Heart left ventricle (tissue), 16 donors: ENCODE data around the gene ADSS1. TPM values are rescaled to one million over a fixed set of nuclear protein-coding genes. Genes with fewer than 3 reads are reported as not detected.
A peak's percentile ranks its signal among the peaks of the same experiment; 100 is the strongest.

Source experiments
- ATAC-seq, 4 donors: fragments of 200-7000 bp; cut with Tn5 transposase; one replicate each; pipeline ENCODE4 v1.9.1; 2020 to 2022; ENCODE audit warnings: moderate library complexity in 4 of 4, mild to moderate bottlenecking in 3 of 4, moderate number of reproducible peaks in 1 of 4
- DNase-seq, 5 donors: peaks; one replicate each; pipeline ENCODE4 v3.0.0-alpha.2; 2020
- H3K27ac ChIP-seq, 12 donors: fragments of 200-600 bp; sonication (generic) in 4 of 12; one replicate each; pipeline versions ENCODE4 v1.5.0 to v1.8.0; 2016 to 2022; ENCODE audit warnings: mild to moderate bottlenecking in 2 of 12
- H3K27me3 ChIP-seq, 9 donors: fragments of 200-600 bp; sonication (generic) in 2 of 9; one replicate each; pipeline versions ENCODE4 v1.5.1 to v1.8.0; 2016 to 2022; ENCODE audit warnings: mild to moderate bottlenecking in 3 of 9
- H3K36me3 ChIP-seq, 9 donors: fragments of 200-600 bp; sonication (generic) in 2 of 9; one replicate each; pipeline versions ENCODE4 v1.5.0 to v1.8.0; 2018 to 2022; ENCODE audit warnings: mild to moderate bottlenecking in 2 of 9
- H3K4me1 ChIP-seq, 12 donors: fragments of 200-600 bp; sonication (generic) in 4 of 12; one replicate each; pipeline versions ENCODE4 v1.5.0 to v1.8.0; 2016 to 2022; ENCODE audit warnings: mild to moderate bottlenecking in 3 of 12
- H3K4me3 ChIP-seq, 12 donors: fragments of 200-600 bp; sonication (generic) in 4 of 12; one replicate each; pipeline versions ENCODE4 v1.5.0 to v1.8.0; 2017 to 2022; ENCODE audit warnings: mild to moderate bottlenecking in 9 of 12, moderate library complexity in 4 of 12
- H3K9me3 ChIP-seq, 12 donors: fragments of 200-600 bp; sonication (generic) in 4 of 12; one replicate each; pipeline versions ENCODE4 v1.5.0 to v1.8.0; 2016 to 2022; ENCODE audit warnings: mild to moderate bottlenecking in 1 of 12
- CTCF ChIP-seq, 12 donors: fragments of 200-600 bp; sonication (generic) in 4 of 12; IDR thresholded peaks; one replicate each; pipeline versions ENCODE4 v1.5.0 to v1.8.0; 2018 to 2022; ENCODE audit warnings: antibody characterized with exemption in 12 of 12, mild to moderate bottlenecking in 5 of 12
- POLR2A ChIP-seq, 2 donors: fragments of 450-650 bp; IDR thresholded peaks; one replicate each; pipeline ENCODE4 v1.6.1; 2017; ENCODE audit warnings: antibody characterized with exemption in 2 of 2, mild to moderate bottlenecking in 2 of 2, moderate library complexity in 2 of 2
- WGBS, 4 donors: extraction: QIAGEN DNeasy Blood & Tissue Kit in 2 of 4; methylation state at CpG; one replicate each; pipeline versions ENCODE4 v1.1.5 to v1.1.7; 2013 to 2018; 5-methylcytosine and 5-hydroxymethylcytosine counted together
- intact Hi-C, 10 donors: fragments of 100-400 bp; cut with DNase I; formaldehyde crosslinking; loops; one replicate each; pipeline versions ENCODE4 v1.11.1 to v1.14.2; 2022
- polyA plus RNA-seq, 2 donors: library from polyadenylated mRNA; stranded (reverse); fragments of 200-250 nt; gene quantifications; one replicate each; pipeline ENCODE4 v1.2.3, GENCODE V29; 2013
- total RNA-seq, 9 donors: library from RNA; depleted of rRNA in 2 of 9; stranded (reverse); fragments of >200 nt in 2 of 9; fragmentation: NEBNext Ultra II Directional in 3 of 9; extraction: Animal tissue kit (Norgen Biotek cat#: 25700) in 3 of 9; gene quantifications; one replicate each; pipeline versions ENCODE4 v1.1.0 to v1.2.4, GENCODE V29; 2016 to 2023
- donor health status: ischemic (EF 13 %, LVEDD 7.1; RV severe dilation, severe dysfunction).
- donor health status: healthy with polysubstance abuse.
- donor health status: DM: no; HTN: yes; CAD: no.
- donor health status: DM: no; HTN: no; CAD: no.
- donor health status: ischemic (EF 25% LVEDD 6.9; RV normal size, moderate dysfunction).
- donor health status: ischemic (EF 25% LVEDD 5.7; RV mildly dilated, moderate dysfunction).
- donor health status: healthy.
- donor health status: DM: yes; HTN: yes; CAD: no.
- donor health status: ischemic (EF 35%, LVEDD 5.7; RV mildly dilated, moderate dysfunction).
- donor health status: nonischemic (EF 11% LVEDD 7.7; RV severe dilation, severe dysfunction).
- donor health status: DM: yes; HTN: yes; CAD: no.
- donor health status: PGD.
- donor health status: ischemic (EF 29% LVEDD 5.4; RV normal size, mild dysfunction).
- donor health status: nonischemic (EF 23%, LVEDD 6.1; RV moderate dilation, normal function).

The ADSS1 gene
- total and polyA plus RNA-seq, 11 donors, result 64.7 to 258 (median 160) TPM

- Histone ChIP-seq H3K27me3 (no peaks in the 10 kb centered on the region), H3K4me3 (no peak overlapping the region), H3K27ac (no peak overlapping the region), H3K9me3 (no peaks in the 10 kb centered on the region), H3K36me3 (peaks cover 0 to 77% (median 55%) of the 10 kb centered on the region in 9 donors), H3K4me1 (peaks cover 0 to 11% (median 0%) of the 10 kb centered on the region in 12 donors)
- TF ChIP-seq POLR2A (IDR thresholded peaks at IDR 0.05), result no peak
- ATAC-seq (no peak), DNase-seq (peak in 3 of 5 donors; percentile 21 to 46 (median 25))
- 87 to 90% (median 89%) methylated on average over 27 to 32 of the region's 32 CpGs for WGBS, 4 donors
- intact Hi-C loops, result no loop called here
Measured at GRCh38 chr14:104742586-104743455, 18.8 kb downstream of the ADSS1 start.

GRCh38 chr14:104743461-104744380 is 19.7 kb downstream of the ADSS1 start:
- Histone ChIP-seq H3K9me3 (no peaks in the 10 kb centered on the region), H3K36me3 (peaks cover 0 to 73% (median 55%) of the 10 kb centered on the region in 9 donors), H3K4me1 (peaks cover 0 to 11% (median 0%) of the 10 kb centered on the region in 12 donors), H3K27ac (no peak overlapping the region), H3K27me3 (no peaks in the 10 kb centered on the region), H3K4me3 (no peak overlapping the region)
- TF ChIP-seq CTCF (IDR thresholded peaks at IDR 0.05) (no peak), POLR2A (IDR thresholded peaks at IDR 0.05) (no peak)
- ATAC-seq (no peak), DNase-seq (peak in 3 of 5 donors; percentile 17 to 54 (median 21))
- intact Hi-C loops, result no loop called here
- WGBS, 4 donors, result 86 to 89% (median 87%) methylated on average over 18 to 28 of the region's 28 CpGs

GRCh38 chr14:104744484-104744883 is 20.5 kb downstream of the ADSS1 start:
- intact Hi-C loops, result no loop called here
- peaks cover 0 to 18% (median 2%) of the 10 kb centered on the region in 12 donors for H3K4me1 ChIP-seq
- no peak for ATAC-seq
- 92 to 97% (median 93%) methylated on average over 10 of the region's 10 CpGs for WGBS, 4 donors
- DNase-seq, result peak in 2 of 5 donors; percentile 14 to 15
- peaks cover 0 to 69% (median 53%) of the 10 kb centered on the region in 9 donors for H3K36me3 ChIP-seq
- TF ChIP-seq CTCF (IDR thresholded peaks at IDR 0.05) (no peak), POLR2A (IDR thresholded peaks at IDR 0.05) (no peak)
- no peaks in the 10 kb centered on the region for H3K27me3 ChIP-seq
- no peak overlapping the region for H3K4me3 ChIP-seq
- H3K27ac ChIP-seq, result no peak overlapping the region
- H3K9me3 ChIP-seq, result no peaks in the 10 kb centered on the region

- intact Hi-C loops, result no loop called here
- peak in 3 of 5 donors; percentile 11 to 47 (median 20) for DNase-seq
- H3K36me3 ChIP-seq, result peaks cover 0 to 59% (median 44%) of the 10 kb centered on the region in 9 donors
Measured at GRCh38 chr14:104745431-104745830, 21.4 kb downstream of the ADSS1 start.

More at GRCh38 chr14:104745431-104745830, 21.4 kb downstream of the ADSS1 start:
- no peak overlapping the region for H3K4me3 ChIP-seq
- H3K27ac ChIP-seq, result no peak overlapping the region
- TF ChIP-seq POLR2A (IDR thresholded peaks at IDR 0.05) (no peak), CTCF (IDR thresholded peaks at IDR 0.05) (no peak)
- peaks cover 0 to 21% (median 3%) of the 10 kb centered on the region in 12 donors for H3K4me1 ChIP-seq
- WGBS, 4 donors, result 88 to 95% (median 92%) methylated on average over 6 to 9 of the region's 9 CpGs
- ATAC-seq, result no peak
- H3K9me3 ChIP-seq, result no peaks in the 10 kb centered on the region
- H3K27me3 ChIP-seq, result no peaks in the 10 kb centered on the region
